Measurements from ENCODE around the gene MYLK. TPM values are rescaled to one million over a fixed set of nuclear protein-coding genes. Genes with fewer than 3 reads are reported as not detected.

MYLK gene
- total and polyA plus RNA-seq, 2 of the 4 experiments (the other 2 are of a cell fraction): 299 to 484 TPM

GRCh38 chr3:123685780-123686179 lies 198.4 kb downstream of the MYLK start:
- in situ Hi-C loops (cut with MboI; ENCODE audit: low sequenced_read_pairs) (no loop called here), dilution Hi-C loops (cut with HindIII; ENCODE audit: low sequenced_read_pairs, unreplicated experiment) (no loop called here), intact Hi-C loops (cut with micrococcal nuclease) (no loop called here)
- peaks cover 22% of the 10 kb centered on the region for H3K4me1 ChIP-seq (ENCODE audit: control insufficient read depth, insufficient read depth, low read length)
- no peak overlapping the region for H2BK20ac ChIP-seq (ENCODE audit: low read depth, low read length)
- ATAC-seq (ENCODE audit: low read depth) (no peak), DNase-seq (no peak)
- H3K18ac ChIP-seq (ENCODE audit: low read depth, low read length): no peak overlapping the region
- no peak overlapping the region for H4K91ac ChIP-seq (ENCODE audit: insufficient read depth, low read depth, low read length)
- H4K5ac ChIP-seq (ENCODE audit: low read depth, low read length): no peak overlapping the region
- H3K4me3 ChIP-seq (ENCODE audit: insufficient read depth, low read depth, low read length): no peak overlapping the region
- no peak for TF ChIP-seq ELK1 (IDR thresholded peaks at IDR 0.05; ENCODE audit: borderline replicate concordance, low read depth, low read length)
- TF ChIP-seq MAZ (IDR thresholded peaks at IDR 0.05; ENCODE audit: borderline replicate concordance, low read depth, low read length): no peak
- TF ChIP-seq FOS (IDR thresholded peaks at IDR 0.05; ENCODE audit: low read depth, low read length): no peak
- no peak for TF ChIP-seq USF2 (IDR thresholded peaks at IDR 0.05; ENCODE audit: low read depth, low read length)
- no peak for TF ChIP-seq POLR2A (IDR thresholded peaks at IDR 0.05; ENCODE audit: low read depth, low read length)
- TF ChIP-seq RAD21 (IDR thresholded peaks at IDR 0.05; ENCODE audit: low read length): no peak
- no peaks in the 10 kb centered on the region for H4K20me1 ChIP-seq (ENCODE audit: insufficient read depth, low read length)
- no peak overlapping the region for H3K23ac ChIP-seq (ENCODE audit: low read depth, low read length)
- no peak overlapping the region for H2AK5ac ChIP-seq (ENCODE audit: low read depth, low read length)
- no peak overlapping the region for H4K8ac ChIP-seq (ENCODE audit: low read depth in 2 of 2, low read length in 2 of 2)
- no CpG with 5 or more reads among the region's 9 CpGs for WGBS, 2 experiments (ENCODE audit: extremely low coverage in 2 of 2, insufficient read length in 1 of 2)
- no peaks in the 10 kb centered on the region for H3K9me3 ChIP-seq (ENCODE audit: control insufficient read depth, insufficient read depth, low read length)
- no TSS peak for BruUV-seq (replicated peaks)
- H3K36me3 ChIP-seq (ENCODE audit: control insufficient read depth, insufficient read depth, low read length): peaks cover 79% of the 10 kb centered on the region
- peaks cover 24% of the 10 kb centered on the region for H3K9me1 ChIP-seq (ENCODE audit: insufficient read depth, low read length)
- ChIA-PET CTCF (interaction anchor here (0.8 kb wide), 1 partner anchor 33 kb away, joined by 4 read pairs; no protein-coding TSS in a partner anchor), POLR2A (ENCODE audit: unreplicated experiment) (no interaction called here)
- H2BK5ac ChIP-seq (ENCODE audit: low read depth, low read length, poor library complexity, severe bottlenecking): no peak overlapping the region
- no peak overlapping the region for H3K9ac ChIP-seq (ENCODE audit: low read depth, low read length)
- no peaks in the 10 kb centered on the region for H3K27me3 ChIP-seq (ENCODE audit: control insufficient read depth, insufficient read depth, low read length)
- no peak overlapping the region for H3K56ac ChIP-seq (ENCODE audit: extremely low read depth, insufficient read depth, low read length)
- H2BK15ac ChIP-seq (ENCODE audit: low read depth, low read length): no peak overlapping the region
- H3K79me1 ChIP-seq (ENCODE audit: low read depth in 1 of 2, low read length in 2 of 2): peaks cover 2 to 56% of the 10 kb centered on the region in 2 experiments; a peak in 2 of 4 replicates
- H3K27ac ChIP-seq (ENCODE audit: insufficient read depth, low read length): no peak overlapping the region
- no peak overlapping the region for H3K4ac ChIP-seq (ENCODE audit: low read depth, low read length)
- H3K4me2 ChIP-seq (ENCODE audit: low read depth, low read length): no peak overlapping the region
- H2AK9ac ChIP-seq (replicated peaks; ENCODE audit: low read depth, low read length, poor library complexity): no peak overlapping the region
- H3K14ac ChIP-seq (replicated peaks; ENCODE audit: low read depth, low read length): no peak overlapping the region
- H2BK120ac ChIP-seq (ENCODE audit: low read depth, low read length): no peak overlapping the region
- no peak overlapping the region for H2AFZ ChIP-seq (replicated peaks; ENCODE audit: low read length, poor library complexity)

Measured in IMR-90 (cell line).